Upper lobe of right lung (tissue), 1 donor: ENCODE measurements around the gene VSTM2A. TPM values are rescaled to one million over a fixed set of nuclear protein-coding genes. Genes with fewer than 3 reads are reported as not detected.

Experiments used
- ATAC-seq: fragments of 200-7000 bp; cut with Tn5 transposase; one replicate; pipeline ENCODE4 v1.9.1; 2020; ENCODE audit warnings: mild to moderate bottlenecking, moderate library complexity
- DNase-seq: peaks from one replicate; pipeline ENCODE4 v3.0.0-alpha.2; 2020
- H3K27ac ChIP-seq: fragments of 200-600 bp; one replicate; pipeline ENCODE4 v1.8.0; 2022
- H3K27me3 ChIP-seq: fragments of 200-600 bp; one replicate; pipeline ENCODE4 v1.8.0; 2022; ENCODE audit warnings: mild to moderate bottlenecking
- H3K36me3 ChIP-seq: fragments of 200-600 bp; one replicate; pipeline ENCODE4 v1.8.0; 2022
- H3K4me1 ChIP-seq: fragments of 200-600 bp; one replicate; pipeline ENCODE4 v1.8.0; 2022
- H3K4me3 ChIP-seq: fragments of 200-600 bp; one replicate; pipeline ENCODE4 v1.8.0; 2022; ENCODE audit warnings: mild to moderate bottlenecking
- H3K9me3 ChIP-seq: fragments of 200-600 bp; one replicate; pipeline ENCODE4 v1.8.0; 2022
- intact Hi-C: fragments of 100-400 bp; cut with DNase I; formaldehyde crosslinking; loops from one replicate; pipeline ENCODE4 v1.11.0; 2022
- total RNA-seq: library from RNA; stranded (reverse); fragmentation: NEBNext Ultra II Directional; extraction: Animal tissue kit (Norgen Biotek cat#: 25700); gene quantifications from one replicate; pipeline ENCODE4 v1.2.1, GENCODE V29; 2021
- TF ChIP-seq, protein P1 (sequence below): fragments of 200-600 bp; IDR thresholded peaks from one replicate; pipeline ENCODE4 v1.8.0; 2022; ENCODE audit warnings: antibody characterized with exemption
- donor health status: DM: no; HTN: yes; CAD: no; lungs with severe emphysema.

The VSTM2A gene
- total RNA-seq, 1 donor from 2014 or later, result not detected

DNA sequence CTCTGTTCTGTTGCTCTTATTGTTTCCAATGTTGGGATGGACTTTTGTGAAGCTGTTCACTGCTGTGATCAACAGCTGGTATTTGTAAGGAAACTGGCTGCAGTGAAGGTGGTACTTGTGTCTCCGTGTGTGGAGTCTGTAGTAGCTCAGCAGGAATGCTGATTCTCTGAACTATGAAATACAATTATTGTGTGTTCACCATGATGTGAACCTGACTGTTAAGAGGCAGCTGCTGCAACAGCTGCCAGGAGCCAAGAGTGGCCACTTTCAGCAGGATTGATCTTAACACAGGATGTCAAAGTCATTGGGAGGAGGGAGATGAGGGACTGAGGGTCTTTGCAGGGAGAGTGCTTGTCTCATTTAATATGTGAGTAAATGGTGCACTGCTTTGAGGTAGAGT lies 13.9 kb downstream of the VSTM2A start:
- TF ChIP-seq, protein P1, sequence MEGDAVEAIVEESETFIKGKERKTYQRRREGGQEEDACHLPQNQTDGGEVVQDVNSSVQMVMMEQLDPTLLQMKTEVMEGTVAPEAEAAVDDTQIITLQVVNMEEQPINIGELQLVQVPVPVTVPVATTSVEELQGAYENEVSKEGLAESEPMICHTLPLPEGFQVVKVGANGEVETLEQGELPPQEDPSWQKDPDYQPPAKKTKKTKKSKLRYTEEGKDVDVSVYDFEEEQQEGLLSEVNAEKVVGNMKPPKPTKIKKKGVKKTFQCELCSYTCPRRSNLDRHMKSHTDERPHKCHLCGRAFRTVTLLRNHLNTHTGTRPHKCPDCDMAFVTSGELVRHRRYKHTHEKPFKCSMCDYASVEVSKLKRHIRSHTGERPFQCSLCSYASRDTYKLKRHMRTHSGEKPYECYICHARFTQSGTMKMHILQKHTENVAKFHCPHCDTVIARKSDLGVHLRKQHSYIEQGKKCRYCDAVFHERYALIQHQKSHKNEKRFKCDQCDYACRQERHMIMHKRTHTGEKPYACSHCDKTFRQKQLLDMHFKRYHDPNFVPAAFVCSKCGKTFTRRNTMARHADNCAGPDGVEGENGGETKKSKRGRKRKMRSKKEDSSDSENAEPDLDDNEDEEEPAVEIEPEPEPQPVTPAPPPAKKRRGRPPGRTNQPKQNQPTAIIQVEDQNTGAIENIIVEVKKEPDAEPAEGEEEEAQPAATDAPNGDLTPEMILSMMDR, result no peak
- ATAC-seq (no peak), DNase-seq (no peak)
- no peaks in the 10 kb centered on the region for H3K9me3 ChIP-seq
- H3K27ac ChIP-seq, result no peak overlapping the region
- no peaks in the 10 kb centered on the region for H3K27me3 ChIP-seq
- no peak overlapping the region for H3K4me3 ChIP-seq
- intact Hi-C loops, result no loop called here
- no peaks in the 10 kb centered on the region for H3K4me1 ChIP-seq
- H3K36me3 ChIP-seq, result no peaks in the 10 kb centered on the region

DNA sequence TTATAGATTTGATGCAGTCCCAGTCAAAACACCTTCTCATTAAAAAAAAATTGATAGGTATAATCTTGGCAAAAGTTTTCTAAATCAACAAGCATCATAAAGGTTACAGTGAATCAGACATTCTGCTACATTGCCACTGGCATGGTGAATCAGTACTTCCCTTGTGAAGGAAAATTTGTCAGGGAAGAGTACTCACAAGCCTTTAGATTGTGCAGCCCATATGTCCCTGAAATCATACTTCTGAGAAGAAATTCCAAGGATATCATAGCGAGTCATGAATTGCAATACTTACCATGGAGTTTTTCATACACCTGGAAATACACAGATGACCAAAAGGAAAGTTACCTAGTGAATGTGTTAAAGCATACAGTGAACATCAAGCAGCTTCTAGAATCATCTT lies 17.2 kb downstream of the VSTM2A start:
- no peak for DNase-seq
- TF ChIP-seq, protein P1, result no peak

DNA sequence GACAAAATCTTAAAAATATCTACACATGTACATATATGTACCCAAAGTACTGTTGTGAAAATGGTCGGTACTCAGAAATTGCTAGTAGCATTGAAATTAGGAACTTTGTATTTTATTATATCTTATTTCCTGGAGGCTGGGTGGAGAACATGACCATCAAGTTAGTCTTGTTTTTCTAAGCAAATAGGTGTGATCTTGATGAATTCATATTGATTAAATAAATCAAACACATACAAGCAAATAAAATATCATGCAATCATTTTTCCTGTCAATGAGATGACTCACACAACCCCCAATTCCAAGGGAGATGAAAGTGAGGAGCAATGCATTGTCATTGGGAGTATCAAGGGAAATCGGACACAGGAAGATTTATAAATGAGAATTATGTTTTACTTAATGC lies 18.0 kb downstream of the VSTM2A start:
- no peak overlapping the region for H3K4me3 ChIP-seq
- intact Hi-C loops, result no loop called here
- H3K27ac ChIP-seq, result no peak overlapping the region
- no peaks in the 10 kb centered on the region for H3K4me1 ChIP-seq
- no peaks in the 10 kb centered on the region for H3K9me3 ChIP-seq
- no peak for DNase-seq
- ATAC-seq, result no peak
- no peaks in the 10 kb centered on the region for H3K27me3 ChIP-seq
- no peaks in the 10 kb centered on the region for H3K36me3 ChIP-seq
- TF ChIP-seq, protein P1, result no peak

More for the DNA sequence above, 17.2 kb downstream of the VSTM2A start:
- H3K36me3 ChIP-seq, result no peaks in the 10 kb centered on the region
- no peaks in the 10 kb centered on the region for H3K27me3 ChIP-seq
- intact Hi-C loops, result no loop called here
- no peak for ATAC-seq
- H3K27ac ChIP-seq, result no peak overlapping the region
- no peak overlapping the region for H3K4me3 ChIP-seq
- H3K9me3 ChIP-seq, result no peaks in the 10 kb centered on the region
- H3K4me1 ChIP-seq, result no peaks in the 10 kb centered on the region

DNA sequence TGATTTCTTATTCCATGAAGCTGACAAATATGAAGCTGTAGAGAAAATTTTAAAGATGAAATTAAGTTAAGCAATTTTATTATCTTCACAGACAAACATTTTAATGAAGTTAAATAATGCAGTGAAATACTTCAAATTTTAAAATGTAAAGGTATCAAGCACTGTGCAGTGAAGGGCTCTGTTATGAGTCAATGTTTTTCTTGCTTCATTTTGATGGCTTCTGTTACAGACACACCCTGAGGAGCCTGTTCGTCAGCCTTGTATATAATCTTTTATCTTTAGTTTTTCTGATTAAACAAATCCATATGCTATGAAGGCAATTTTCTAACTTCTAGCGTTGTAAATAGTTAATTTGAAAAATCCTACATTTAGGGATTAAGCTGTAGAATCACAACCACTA lies 18.5 kb downstream of the VSTM2A start:
- DNase-seq (no peak), ATAC-seq (no peak)
- no peaks in the 10 kb centered on the region for H3K27me3 ChIP-seq
- H3K4me1 ChIP-seq, result no peaks in the 10 kb centered on the region
- H3K9me3 ChIP-seq, result no peaks in the 10 kb centered on the region
- H3K4me3 ChIP-seq, result no peak overlapping the region
- no peaks in the 10 kb centered on the region for H3K36me3 ChIP-seq
- no peak overlapping the region for H3K27ac ChIP-seq
- intact Hi-C loops, result no loop called here
- TF ChIP-seq, protein P1, result no peak

DNA sequence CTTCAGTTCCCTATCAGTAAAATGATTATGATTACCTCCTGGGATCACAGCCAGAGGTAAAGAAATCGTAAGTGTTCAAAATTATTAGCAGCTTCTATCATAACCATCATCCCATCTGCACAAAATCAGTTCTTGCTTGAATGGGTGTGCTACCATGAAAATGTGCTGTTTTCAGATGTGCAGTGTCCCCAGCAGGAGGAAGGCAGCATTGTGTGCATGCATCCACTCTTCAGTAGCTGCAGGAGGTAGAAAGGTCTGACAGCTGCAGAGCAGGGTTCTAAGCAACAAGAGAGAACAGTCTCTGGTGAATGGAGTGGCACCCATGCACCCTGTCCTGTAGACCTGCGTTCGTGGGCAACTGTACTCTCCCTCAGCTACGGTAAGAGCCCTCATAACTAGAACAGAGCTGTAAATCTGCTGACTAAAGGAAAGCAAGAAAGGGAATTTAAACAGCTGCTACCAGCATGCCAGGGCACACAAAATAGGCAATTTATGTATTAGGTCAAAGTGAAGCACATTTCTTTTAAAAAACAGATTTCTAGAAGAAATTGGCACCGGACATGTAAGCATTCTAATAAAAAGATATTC lies 21.2 kb downstream of the VSTM2A start:
- H3K27ac ChIP-seq, result no peak overlapping the region
- intact Hi-C loops, result no loop called here
- no peak overlapping the region for H3K4me3 ChIP-seq
- DNase-seq (no peak), ATAC-seq (no peak)
- no peaks in the 10 kb centered on the region for H3K4me1 ChIP-seq
- H3K9me3 ChIP-seq, result no peaks in the 10 kb centered on the region
- no peaks in the 10 kb centered on the region for H3K36me3 ChIP-seq
- H3K27me3 ChIP-seq, result no peaks in the 10 kb centered on the region
- TF ChIP-seq, protein P1, result no peak

DNA sequence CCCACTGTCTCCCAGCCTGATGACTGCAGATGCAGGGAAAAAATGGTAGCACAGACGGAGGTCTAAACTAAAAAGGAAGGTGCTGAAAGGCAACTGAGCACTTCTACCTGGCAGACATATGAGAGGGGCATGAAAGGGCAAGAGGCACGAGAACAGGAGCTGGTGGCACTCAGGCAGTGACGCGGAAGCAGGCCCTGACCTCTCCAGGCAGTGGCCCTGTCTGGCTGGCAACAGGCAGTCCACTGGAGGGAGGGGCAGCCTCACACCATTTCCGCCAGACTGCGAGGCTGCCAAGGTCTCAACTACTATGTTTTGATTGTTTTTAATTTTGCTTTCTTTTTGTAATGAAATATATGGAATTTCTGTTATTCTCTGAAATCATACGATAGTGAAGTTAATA lies 23.3 kb downstream of the VSTM2A start:
- Histone ChIP-seq H3K4me1 (no peaks in the 10 kb centered on the region), H3K9me3 (no peaks in the 10 kb centered on the region), H3K27me3 (no peaks in the 10 kb centered on the region), H3K27ac (no peak overlapping the region), H3K36me3 (no peaks in the 10 kb centered on the region), H3K4me3 (no peak overlapping the region)
- DNase-seq (no peak), ATAC-seq (no peak)
- TF ChIP-seq, protein P1, result no peak
- intact Hi-C loops, result no loop called here
